Keratinocyte (primary cell): Measurements from ENCODE around the gene DUSP7.

Source experiments
- CTCF ChIP-seq, 3 experiments: IDR thresholded peaks in 1 of 3; conservative IDR thresholded peaks in 1 of 3; optimal IDR thresholded peaks in 1 of 3; 2 replicates in 2 of 3; 3 replicates in 1 of 3; pipeline versions ENCODE3 to v1.5.1; 2011; ENCODE audit warnings: low read length in 3 of 3, mild to moderate bottlenecking in 3 of 3, moderate library complexity in 2 of 3, control low read depth in 1 of 3, inconsistent platforms in 1 of 3; ENCODE audit not compliant: insufficient read depth in 2 of 3; ENCODE audit errors: extremely low read depth in 1 of 3
- EZH2 ChIP-seq: IDR thresholded peaks from one replicate; pipeline ENCODE4 v1.6.1; 2012; ENCODE audit warnings: inconsistent platforms, mild to moderate bottlenecking, low read length, moderate library complexity

- TF ChIP-seq CTCF (optimal IDR thresholded peaks at IDR 0.05 in 1 of 3, IDR thresholded peaks at IDR 0.05 in 1 of 3, conservative IDR thresholded peaks at IDR 0.05 in 1 of 3; ENCODE audit: extremely low read depth in 1 of 3, insufficient read depth in 2 of 3, low read length in 3 of 3) (no peak), EZH2 (no peak)
Measured at GRCh38 chr3:52090933-52091468, 34.6 kb upstream of the DUSP7 start.
